HL-60 (cell line): Measurements from ENCODE around the gene NTNG2.

Source experiments
- DNase-seq, 2 experiments: peaks; one replicate each; pipeline ENCODE4 v3.0.0-alpha.2; 2010 to 2020; ENCODE audit warnings: low read depth in 1 of 2, low spot score in 1 of 2
- H3K27ac ChIP-seq: fragments of 250-450 bp; sonication (Bioruptor Pico); replicated peaks from 2 replicates; pipeline ENCODE4 v1.5.1; 2020; ENCODE audit warnings: mild to moderate bottlenecking, moderate library complexity
- H3K27me3 ChIP-seq: fragments of 250-450 bp; sonication (Bioruptor Pico); 2 replicates; pipeline ENCODE4 v1.5.1; 2021; ENCODE audit warnings: mild to moderate bottlenecking, moderate library complexity; ENCODE audit not compliant: insufficient read depth, poor library complexity, severe bottlenecking
- H3K4me3 ChIP-seq: replicated peaks from 2 replicates; pipeline ENCODE4 v1.5.1; 2011; ENCODE audit warnings: mild to moderate bottlenecking, control low read depth, low read length; ENCODE audit not compliant: insufficient read depth
- GABPA ChIP-seq: IDR thresholded peaks from 2 replicates; pipeline ENCODE4 v1.6.1; 2012; ENCODE audit warnings: low read depth
- POLR2AphosphoS5 ChIP-seq: IDR thresholded peaks from 2 replicates; pipeline ENCODE4 v1.6.1; 2012; ENCODE audit warnings: low read depth
- SPI1 ChIP-seq: IDR thresholded peaks from 2 replicates; pipeline ENCODE4 v1.6.1; 2012; ENCODE audit warnings: low read depth, mild to moderate bottlenecking, borderline replicate concordance
- TF ChIP-seq, protein P1 (sequence below): IDR thresholded peaks from one replicate; pipeline ENCODE4 v1.5.1; 2011; ENCODE audit warnings: low read length, control low read depth, inconsistent platforms; ENCODE audit not compliant: insufficient read depth
- TF ChIP-seq, protein P2 (sequence below): IDR thresholded peaks from 2 replicates; pipeline ENCODE4 v1.6.1; 2012; ENCODE audit warnings: low read depth; ENCODE audit not compliant: insufficient replicate concordance

The NTNG2 gene

DNA sequence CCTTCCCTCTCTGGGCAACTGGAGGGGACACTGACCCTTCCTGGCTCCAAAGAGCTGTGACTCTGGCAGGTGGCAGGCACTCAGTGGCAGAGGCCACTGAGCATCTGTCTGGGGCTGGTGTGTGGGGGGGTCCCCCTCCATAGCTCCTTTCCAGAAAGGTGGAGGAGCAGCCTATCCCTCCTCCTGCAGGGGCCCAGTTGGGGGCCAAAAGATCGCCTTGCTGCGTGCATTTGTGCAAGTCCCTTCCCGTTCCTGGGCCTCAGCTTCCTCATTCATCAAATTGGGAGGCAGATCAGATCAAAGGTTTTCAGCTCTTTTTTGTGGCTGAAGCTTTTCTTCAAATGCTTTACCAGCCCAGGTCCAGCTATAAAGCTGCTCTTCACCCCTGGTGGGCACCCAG is 77.7 kb downstream of the NTNG2 start:
- peak overlapping the region; percentile 75 for H3K27ac ChIP-seq
- DNase-seq = peak in 1 of 2 experiments; percentile 86
- H3K27me3 ChIP-seq = no peaks in the 10 kb centered on the region
- TF ChIP-seq POLR2AphosphoS5 (no peak), SPI1 (0 out of 2 replicates have a peak, but pooled peaks have one; percentile 15)
- no peak overlapping the region for H3K4me3 ChIP-seq

DNA sequence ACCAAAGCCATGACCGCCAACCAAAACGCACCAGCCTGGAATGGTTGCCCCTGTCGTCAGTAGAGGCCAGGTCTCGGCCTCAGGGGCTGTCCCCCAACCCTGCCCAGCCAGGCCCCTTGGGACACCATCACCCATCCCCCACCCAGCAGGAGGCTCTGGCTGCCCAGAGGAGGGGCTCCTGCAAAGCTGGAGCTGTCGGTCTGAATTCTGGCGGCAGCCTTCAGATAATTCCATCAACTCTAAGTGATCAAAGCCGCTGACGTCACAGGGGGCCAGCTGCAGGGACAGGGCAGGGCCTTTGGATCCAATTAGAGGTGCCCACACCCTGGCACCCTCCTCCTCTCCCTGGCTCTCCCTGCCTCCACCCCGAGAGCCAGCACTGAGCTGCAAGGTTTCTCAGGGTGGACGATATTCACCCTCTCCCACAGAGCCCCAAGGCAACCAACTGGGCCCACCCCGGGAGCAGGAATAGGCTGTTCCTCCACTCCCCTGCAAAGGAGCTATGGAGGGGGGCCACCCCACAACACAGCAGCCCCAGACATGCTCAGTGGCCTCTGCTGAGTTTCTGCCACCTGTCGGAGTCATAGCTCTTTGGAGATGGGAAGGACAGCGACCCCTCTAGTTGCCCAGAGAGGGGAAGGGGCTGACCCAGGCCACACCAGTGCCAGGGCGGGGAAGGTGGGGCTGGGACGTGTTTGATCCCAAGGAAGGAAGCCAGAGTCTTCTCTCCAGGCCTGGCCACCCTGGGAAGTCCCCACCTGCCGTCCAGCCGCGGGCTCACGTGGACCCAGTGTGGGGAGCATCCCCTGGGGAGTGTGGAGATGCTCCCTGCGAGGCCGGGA is 78.4 kb downstream of the NTNG2 start:
- no peaks in the 10 kb centered on the region for H3K27me3 ChIP-seq
- TF ChIP-seq POLR2AphosphoS5 (no peak), GABPA (no peak), SPI1 (no peak)
- TF ChIP-seq, protein P1, sequence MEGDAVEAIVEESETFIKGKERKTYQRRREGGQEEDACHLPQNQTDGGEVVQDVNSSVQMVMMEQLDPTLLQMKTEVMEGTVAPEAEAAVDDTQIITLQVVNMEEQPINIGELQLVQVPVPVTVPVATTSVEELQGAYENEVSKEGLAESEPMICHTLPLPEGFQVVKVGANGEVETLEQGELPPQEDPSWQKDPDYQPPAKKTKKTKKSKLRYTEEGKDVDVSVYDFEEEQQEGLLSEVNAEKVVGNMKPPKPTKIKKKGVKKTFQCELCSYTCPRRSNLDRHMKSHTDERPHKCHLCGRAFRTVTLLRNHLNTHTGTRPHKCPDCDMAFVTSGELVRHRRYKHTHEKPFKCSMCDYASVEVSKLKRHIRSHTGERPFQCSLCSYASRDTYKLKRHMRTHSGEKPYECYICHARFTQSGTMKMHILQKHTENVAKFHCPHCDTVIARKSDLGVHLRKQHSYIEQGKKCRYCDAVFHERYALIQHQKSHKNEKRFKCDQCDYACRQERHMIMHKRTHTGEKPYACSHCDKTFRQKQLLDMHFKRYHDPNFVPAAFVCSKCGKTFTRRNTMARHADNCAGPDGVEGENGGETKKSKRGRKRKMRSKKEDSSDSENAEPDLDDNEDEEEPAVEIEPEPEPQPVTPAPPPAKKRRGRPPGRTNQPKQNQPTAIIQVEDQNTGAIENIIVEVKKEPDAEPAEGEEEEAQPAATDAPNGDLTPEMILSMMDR = no peak
- TF ChIP-seq, protein P2, sequence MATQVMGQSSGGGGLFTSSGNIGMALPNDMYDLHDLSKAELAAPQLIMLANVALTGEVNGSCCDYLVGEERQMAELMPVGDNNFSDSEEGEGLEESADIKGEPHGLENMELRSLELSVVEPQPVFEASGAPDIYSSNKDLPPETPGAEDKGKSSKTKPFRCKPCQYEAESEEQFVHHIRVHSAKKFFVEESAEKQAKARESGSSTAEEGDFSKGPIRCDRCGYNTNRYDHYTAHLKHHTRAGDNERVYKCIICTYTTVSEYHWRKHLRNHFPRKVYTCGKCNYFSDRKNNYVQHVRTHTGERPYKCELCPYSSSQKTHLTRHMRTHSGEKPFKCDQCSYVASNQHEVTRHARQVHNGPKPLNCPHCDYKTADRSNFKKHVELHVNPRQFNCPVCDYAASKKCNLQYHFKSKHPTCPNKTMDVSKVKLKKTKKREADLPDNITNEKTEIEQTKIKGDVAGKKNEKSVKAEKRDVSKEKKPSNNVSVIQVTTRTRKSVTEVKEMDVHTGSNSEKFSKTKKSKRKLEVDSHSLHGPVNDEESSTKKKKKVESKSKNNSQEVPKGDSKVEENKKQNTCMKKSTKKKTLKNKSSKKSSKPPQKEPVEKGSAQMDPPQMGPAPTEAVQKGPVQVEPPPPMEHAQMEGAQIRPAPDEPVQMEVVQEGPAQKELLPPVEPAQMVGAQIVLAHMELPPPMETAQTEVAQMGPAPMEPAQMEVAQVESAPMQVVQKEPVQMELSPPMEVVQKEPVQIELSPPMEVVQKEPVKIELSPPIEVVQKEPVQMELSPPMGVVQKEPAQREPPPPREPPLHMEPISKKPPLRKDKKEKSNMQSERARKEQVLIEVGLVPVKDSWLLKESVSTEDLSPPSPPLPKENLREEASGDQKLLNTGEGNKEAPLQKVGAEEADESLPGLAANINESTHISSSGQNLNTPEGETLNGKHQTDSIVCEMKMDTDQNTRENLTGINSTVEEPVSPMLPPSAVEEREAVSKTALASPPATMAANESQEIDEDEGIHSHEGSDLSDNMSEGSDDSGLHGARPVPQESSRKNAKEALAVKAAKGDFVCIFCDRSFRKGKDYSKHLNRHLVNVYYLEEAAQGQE = no peak
- H3K4me3 ChIP-seq = peak overlapping the region; percentile 32
- DNase-seq = peak in 1 of 2 experiments; percentile 26
- peak overlapping the region; percentile 75 for H3K27ac ChIP-seq

DNA sequence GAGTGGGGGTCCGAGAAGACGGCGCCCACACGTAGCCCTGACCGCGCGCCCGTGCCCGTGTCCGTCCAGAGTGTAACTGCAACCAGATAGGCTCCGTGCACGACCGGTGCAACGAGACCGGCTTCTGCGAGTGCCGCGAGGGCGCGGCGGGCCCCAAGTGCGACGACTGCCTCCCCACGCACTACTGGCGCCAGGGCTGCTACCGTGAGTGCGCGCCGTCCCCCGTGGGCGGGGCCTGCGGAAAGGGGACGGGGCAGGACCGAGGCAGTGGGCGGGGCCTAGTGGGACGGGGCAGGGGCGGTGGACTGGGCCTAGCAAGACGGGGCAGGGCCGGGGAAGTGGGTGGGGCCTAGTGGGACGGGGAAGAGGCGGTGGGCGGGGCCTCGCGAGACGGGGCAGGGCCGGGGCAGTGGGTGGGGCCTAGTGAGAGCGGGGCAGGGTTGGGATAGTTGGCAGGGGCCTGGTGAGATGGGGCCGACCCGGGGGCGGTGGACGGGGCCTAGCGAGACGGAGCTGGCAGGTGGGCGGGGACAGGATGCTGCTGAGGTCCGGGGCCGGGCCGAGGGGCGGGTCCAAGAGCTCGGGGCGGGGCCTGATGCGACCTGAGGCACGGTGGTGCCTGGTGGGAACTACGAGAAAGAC is 79.1 kb downstream of the NTNG2 start:
- peak overlapping the region; percentile 67 for H3K4me3 ChIP-seq
- TF ChIP-seq GABPA (no peak), SPI1 (peak; percentile 22; the same call in 1 of the 2 replicates), POLR2AphosphoS5 (peak; percentile 60)
- TF ChIP-seq, protein P2 = no peak
- TF ChIP-seq, protein P1 = no peak
- no peaks in the 10 kb centered on the region for H3K27me3 ChIP-seq
- DNase-seq = peak; percentile 96 to 99
- H3K27ac ChIP-seq = peak overlapping the region; percentile 83

DNA sequence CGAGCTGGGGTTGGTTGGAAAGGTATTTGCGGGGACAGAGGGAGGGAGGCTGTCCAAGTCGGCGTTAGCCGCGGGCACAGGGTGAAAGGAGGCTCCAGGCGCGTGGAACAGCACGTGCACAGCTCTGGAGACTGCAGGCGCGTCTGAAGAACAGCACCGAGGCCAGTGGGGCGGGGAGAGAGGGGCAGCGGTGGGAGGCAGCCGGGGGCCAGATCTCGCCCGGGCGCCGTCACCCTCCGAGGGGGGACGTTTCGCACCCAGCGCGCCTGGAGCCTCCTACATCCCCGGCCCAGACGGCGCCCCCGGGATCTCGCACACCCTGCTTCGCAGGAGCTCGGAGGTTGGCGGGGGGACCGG is 79.6 kb downstream of the NTNG2 start:
- TF ChIP-seq SPI1 (no peak), POLR2AphosphoS5 (peak; percentile 18; the same call in 1 of the 2 replicates)
- DNase-seq = no peak
- peak overlapping the region; percentile 83 for H3K27ac ChIP-seq
- H3K27me3 ChIP-seq = no peaks in the 10 kb centered on the region
- H3K4me3 ChIP-seq = peak overlapping the region; percentile 67
